Amygdala (tissue), 56 donors: ENCODE measurements around the gene BCO2.

Source experiments
- DNase-seq, 56 donors: peaks; one replicate each; lab custom pipeline; 2025; lab: John Stamatoyannopoulos, UW

The BCO2 gene

DNA sequence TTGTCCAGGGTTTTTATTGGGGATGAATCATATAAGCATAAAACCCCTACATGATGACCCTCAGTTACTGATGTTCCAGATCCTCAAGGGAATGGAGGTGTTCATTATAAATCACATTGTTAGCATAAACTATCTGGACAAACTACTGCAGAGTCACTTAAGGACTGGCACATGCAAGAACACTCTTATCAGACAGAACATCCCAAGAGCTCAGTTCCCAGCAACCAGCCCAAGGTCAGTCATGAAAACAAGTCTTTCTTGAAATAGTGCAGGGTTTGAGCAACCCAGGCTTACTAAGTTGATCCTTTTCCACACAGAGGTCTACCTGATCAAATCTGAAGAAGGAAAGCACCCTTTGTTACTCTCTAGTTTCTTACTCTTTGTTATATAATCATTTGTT lies 37.4 kb downstream of the BCO2 start:
- DNase-seq = no peak

DNA sequence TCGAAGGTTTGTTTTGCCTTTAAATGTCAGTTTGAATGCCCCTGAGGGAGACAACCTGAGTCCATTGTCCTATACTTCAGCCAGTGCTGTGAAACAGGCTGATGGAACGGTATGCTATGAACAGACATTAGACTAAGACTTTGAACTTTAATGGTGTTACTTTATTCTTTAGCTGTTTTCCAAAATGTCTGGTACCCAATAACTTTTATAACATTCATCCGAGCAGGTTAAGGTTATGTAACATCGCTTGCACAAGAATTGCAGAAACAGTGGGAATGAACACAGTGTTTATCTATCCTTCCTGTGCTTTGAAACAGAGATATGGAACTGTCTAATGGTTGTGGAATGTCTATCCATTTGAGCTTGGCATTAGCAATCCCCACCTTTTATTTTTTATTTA lies 38.4 kb downstream of the BCO2 start:
- DNase-seq = no peak

DNA sequence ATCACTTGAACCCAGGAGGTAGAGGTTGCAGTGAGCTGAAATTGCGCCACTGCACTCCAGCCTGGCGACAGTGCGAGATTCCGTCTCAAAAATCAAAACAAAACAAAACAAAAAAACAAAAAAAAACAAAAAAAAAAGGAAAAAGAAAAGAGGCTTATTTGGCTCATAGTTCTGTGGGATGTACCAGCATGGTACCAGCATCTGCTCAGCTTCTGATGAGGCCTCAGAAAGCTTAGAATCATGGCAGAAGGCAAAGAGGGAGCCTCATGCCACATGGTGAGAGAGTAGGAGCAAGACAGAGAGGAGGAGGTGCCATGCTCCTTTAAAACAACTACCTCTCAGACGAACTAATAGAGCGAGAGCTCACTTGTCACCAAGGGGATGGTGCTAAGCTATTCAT lies 40.3 kb downstream of the BCO2 start:
- DNase-seq = no peak

DNA sequence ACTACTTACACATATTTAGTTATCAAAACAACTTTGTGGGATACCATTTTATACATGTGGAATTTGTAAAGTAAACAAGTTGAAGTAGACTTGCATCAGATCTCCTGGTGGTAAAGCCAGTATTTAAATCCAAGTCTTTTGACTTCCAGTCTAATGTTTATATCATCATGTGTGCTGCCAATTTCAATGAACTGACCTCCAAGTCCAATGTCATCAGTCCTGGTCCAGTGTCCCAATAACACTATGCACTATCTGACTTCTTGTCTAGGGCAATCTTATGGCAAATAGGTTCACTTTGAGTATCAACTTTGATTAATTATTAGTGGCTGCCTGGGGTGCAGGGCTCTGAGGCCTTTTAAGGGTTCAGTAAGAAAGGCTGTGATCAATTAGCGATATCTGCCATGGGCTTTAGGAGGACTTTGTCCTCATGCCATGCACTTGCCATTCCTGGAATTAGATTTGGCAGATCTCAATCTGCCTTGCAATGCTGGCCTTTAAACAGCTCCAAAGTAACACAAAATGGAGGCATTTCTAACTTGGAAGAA lies 41.3 kb downstream of the BCO2 start:
- no peak for DNase-seq

DNA sequence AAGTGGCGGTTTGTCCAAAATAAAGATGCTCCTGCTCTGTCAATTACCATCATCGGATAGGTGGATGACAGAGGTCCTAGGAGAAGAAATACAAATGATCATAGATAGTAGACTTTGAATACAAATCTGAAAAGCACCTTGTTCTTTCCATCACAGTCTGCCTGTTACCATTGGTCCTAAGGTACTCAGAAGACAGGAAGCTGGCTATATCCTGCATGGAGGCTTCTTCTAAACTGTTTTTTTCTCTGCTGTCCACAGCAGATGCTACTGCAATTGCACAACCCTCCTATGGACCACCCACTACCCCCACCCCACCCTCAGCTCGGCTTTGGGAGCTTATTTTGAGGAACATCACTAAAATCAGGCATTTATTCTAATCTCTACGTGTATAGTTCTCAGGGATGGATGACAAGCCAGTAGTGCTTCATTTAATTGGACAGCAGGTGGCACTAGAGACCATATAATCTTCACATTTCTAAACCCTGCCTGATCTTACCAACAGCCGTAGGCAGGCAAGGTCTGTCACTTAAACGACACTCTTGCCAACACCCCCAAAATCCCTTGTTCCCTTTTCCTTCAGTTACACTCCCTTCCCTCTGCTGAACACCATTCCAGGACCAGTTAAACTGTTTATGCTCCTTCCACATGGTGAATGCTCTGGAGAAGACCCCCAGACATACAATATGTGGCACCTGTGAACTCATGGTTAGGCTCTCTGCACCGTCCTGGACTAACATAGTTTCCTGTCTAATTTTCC lies 44.3 kb downstream of the BCO2 start:
- DNase-seq = peak in 35 of 56 donors; percentile 1 to 80 (median 22)

DNA sequence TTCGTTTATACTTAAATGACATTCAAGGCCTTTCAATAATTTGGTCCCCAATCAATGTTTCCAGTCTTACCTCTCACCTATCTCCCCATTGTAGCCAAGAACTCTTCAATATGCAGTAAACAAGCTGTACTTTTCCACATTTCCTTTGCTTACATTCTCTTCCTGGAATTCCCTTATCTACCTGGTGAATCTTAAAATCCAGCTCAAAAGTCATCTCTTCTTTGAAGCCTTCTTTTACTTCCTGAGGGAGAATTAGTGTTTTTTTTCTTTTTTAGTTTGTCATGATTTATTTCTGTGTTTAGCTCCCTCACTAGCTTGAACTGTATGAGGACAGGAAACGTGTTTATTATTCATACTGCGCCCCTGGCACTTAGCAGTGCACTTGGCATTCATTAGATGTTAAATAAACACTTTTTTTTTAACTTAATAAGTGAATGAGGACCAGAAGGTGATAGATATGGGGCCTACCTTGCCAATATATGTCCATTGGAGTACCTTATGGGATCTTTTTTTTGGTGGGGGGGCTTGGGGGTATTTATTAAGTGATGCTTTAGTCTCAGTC lies 46.0 kb downstream of the BCO2 start:
- no peak for DNase-seq

DNA sequence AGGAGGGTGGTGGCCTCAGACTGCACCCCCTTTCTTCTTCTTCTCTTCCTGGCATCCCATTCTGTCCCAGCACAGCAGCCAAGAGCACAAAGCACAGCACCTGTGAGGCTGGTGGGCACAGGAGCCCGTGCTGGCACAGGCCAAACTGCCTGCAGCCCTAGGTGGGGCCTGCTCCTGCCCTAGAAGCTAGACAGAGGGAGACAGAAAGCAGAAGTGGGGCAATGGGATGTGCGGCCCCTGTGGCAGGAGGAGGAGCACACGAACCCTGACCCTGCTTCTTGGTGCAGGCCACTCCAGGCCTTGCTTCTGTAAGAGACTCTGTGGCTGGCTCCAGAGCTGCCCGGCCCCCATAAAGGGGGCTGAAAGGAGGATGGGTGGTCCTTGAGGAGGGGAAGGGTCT lies 47.0 kb downstream of the BCO2 start:
- no peak for DNase-seq

DNA sequence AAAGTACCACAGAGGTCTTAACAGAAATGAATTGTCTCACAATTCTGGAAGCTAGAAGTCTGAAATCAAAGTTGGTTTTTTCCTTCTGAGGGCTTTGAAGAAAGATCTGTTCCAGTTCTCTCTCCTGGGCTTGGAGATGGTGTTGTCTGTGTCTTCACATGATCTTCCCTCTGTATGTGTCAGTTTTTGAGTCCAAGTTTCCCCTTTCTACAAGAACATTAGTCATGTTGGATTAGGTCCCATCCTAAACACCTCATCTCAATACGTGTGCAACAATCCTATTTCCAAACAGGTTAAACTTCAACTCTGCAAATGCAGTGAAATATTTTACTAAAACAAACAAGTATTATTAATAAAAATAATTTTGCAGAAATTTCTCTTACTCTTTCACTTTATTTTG lies 47.8 kb downstream of the BCO2 start:
- no peak for DNase-seq

DNA sequence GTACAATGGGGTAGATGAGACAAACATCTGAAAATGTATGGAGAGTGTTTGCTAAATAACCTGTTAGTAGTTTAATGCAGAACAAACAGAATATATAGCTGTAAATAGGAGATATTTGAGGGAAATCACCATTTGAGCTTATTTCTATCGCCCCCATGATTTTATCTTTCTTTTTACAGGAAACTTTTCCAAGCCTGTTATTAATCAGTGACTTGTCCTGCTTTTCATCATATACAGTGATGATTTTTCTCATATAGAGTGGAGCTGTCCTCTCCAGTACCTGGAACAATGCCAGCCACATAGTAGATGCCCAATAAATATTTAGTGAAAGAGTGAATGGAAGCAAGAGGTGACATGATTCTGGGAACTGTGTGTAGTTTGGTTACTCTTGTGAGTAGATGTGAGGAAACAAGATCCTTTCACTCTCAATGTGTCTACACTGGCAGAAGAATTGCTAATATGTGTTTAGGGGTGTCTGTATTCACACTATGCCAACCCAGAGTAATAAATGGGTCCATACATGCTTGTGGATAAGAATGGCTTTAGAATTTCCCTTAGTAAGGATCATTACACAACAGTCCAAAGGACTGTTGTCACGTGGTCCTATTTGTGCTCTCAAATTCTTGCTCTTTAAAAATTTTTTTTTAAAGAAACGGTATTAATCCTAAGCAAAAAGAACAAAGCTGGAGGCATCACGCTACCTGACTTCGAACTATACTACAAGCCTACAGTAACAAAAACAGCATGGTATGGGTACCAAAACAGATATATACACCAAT lies 48.6 kb downstream of the BCO2 start:
- DNase-seq = no peak

DNA sequence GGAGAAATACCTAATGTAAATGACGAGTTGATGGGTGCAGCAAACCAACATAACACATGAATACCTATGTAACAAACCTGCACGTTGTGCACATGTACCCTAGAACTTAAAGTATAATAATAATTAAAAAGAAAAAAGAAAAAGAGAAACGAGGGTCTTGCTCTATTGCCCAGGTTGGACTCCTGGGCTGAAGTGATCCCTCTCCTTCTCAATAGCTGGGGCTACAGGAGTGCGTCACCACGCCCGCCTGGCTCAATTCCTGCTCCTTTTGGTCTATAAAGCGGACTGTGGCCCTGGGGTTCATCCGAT lies 50.4 kb downstream of the BCO2 start:
- DNase-seq = no peak

DNA sequence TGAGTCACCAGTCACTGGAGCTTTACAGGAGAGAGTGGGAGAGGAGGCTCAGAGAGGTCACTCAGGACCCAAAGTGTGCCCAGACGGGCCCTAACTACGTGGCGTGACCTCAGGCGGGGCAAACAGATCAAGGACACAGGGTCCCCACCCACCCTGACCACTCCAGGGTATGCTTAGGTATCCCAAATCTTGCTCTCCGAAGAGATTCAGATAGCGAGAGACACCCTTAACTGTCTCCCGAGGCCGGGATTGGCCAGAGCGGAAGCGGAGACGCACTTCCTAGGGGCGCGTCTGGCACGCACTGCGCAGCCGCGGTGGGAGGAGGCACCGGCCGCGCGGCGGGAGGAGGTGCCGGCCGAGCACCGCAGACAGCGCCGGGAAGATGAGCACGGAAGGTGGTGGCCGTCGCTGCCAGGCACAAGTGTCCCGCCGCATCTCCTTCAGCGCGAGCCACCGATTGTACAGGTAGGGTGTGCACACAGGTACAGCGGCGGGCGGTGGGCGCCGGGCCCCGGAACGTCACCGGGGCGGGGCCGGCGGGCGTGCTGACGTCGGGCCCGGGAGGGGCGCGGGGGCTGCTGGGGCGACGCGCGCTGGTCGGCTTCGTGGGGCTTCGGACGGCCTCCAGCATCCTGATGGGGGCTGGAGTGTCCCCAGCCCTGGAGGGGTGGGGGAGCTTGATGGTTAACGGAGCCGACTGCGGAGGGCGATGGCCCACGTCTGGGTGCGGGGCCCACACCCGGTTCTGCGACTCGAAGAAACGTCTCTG lies 50.9 kb downstream of the BCO2 start, which contains the start of gene PTS:
PTS (plus strand) TSS at position 367 of the 769 bp plus-strand sequence; CDS start at position 383, 16 bp downstream.
- peak; percentile 45 to 95 (median 84) for DNase-seq

DNA sequence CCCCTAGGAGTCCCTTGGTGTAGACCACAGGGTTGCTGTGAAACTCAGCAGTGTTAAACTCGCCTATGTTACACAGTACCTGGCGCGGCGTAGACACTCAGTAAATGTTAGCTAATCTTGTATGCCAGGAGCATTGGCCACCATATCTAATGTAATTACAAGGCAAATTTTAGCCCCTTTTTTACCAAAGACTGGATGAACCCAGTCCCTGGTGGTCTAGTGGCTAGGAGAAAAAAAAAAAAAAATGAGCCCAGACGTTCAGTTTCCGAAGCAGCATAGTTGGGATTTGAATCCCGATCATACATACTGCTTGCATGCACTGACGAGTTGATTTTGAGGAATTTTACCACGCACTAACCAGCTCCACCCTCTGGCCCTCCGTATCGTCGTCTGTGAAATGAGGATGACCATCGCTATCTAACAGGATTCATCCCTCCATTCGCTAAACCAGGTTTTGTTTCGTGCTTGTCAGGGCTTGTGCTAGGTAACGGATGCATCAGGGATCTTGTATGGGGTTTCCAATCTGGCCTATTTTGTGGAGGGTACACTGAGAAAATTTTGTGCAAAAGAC lies 51.6 kb downstream of the BCO2 start:
- DNase-seq = peak in 5 of 56 donors; percentile 6 to 41 (median 36)

DNA sequence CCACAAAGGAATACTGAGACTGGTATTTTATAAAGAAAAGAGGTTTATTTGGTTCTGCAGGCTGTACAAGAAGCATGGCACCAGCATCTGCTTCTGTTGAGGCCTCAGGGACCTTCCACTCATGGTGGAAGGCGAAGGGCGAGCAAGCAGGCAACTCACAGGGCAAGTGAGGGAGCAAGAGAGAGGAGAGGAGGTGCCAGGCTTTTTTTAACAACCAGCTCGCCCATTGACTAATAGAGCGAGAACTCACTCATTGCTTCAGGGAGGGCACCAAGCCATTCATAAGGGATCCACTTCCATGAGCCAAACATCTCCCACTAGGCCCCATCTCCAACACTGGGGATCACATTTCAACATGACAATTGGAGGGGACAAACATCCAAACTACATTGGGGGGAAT lies 52.2 kb downstream of the BCO2 start:
- no peak for DNase-seq

DNA sequence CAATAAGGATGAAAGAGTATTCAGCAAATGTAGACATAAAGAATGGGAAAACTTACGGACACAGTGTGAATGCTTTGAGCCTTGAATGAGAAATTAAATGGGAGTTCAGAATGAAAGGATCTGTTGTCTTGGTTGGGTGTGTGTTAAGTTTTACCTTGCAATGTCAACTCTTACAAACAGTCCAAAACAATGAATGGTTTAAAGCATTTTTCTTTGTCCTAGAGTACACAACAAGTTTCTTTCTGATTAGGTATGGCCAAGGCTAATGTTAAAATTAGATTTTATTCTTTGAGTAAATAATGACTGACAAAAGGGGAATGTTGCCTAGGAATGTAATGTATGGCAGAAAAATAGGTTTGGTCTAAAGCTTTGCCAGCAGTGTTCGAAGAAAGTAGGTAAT lies 53.4 kb downstream of the BCO2 start:
- DNase-seq = no peak

DNA sequence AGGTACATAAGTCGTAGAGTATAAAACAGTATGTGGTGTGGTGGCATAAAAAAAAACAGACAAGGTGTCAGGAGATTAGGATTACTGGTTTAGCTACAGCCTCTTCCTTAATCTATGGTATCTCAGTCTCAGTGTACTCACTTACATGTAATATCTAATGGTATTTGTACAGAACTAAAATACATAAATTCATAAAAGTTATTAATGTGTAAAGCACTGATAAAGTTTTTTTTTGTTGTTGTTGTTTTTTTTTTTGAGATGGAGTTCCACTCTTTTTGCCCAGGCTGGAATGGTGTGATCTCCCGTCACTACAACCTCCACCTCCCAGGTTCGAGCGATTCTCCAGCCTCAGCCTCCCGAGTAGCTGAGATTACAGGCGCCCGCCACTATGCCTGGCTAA lies 53.8 kb downstream of the BCO2 start:
- no peak for DNase-seq

DNA sequence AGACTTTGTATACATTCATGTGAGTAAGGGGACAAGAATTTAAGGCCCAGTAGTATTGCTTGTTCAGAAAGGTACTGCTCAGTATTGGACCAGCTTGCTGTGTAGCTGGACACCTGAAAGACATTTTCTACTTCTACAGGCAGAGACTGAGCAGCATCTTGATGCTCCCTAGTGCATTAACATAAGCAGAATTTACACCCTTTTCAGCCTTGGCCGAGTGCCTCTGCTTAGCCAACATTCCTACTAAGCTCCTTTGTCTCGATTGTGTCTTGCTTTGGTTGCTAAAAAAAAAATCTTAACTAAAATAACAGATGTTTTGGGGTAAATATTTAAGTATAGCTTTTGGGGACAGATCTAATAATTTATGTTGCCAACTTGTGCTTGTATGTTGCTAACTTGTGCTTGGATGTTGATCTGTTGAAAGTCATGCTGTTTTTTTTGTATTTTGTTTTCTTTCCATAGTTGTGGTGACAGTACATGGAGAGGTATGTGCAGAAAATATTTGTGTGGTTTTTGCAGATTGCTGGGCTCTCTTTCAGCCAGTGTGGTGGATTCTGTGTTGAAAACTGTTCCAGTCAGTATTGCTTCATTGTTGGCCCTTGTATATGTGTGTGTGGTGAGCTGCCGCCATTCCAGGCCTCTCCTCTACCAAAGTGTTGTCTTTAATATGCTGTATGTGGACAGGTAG lies 54.6 kb downstream of the BCO2 start:
- no peak for DNase-seq

DNA sequence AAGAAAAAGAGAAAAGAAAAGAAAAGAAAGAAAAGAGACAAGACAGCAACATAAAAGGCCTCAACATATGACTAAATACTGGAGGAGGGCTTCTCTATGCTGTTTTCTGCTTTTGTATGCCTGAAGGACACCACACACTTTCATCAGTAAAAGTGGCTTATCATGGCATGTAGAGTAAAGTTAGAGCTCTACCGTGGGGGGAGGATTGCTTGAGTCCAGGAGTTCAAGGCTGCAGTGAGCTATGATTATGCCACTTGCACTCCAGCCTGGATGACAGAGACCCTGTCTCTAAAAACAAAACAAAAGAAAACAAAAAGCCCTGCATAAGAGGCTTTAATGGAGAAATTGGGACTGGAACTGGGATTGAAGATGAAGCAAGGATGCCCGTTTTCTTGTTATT lies 56.6 kb downstream of the BCO2 start:
- no peak for DNase-seq

DNA sequence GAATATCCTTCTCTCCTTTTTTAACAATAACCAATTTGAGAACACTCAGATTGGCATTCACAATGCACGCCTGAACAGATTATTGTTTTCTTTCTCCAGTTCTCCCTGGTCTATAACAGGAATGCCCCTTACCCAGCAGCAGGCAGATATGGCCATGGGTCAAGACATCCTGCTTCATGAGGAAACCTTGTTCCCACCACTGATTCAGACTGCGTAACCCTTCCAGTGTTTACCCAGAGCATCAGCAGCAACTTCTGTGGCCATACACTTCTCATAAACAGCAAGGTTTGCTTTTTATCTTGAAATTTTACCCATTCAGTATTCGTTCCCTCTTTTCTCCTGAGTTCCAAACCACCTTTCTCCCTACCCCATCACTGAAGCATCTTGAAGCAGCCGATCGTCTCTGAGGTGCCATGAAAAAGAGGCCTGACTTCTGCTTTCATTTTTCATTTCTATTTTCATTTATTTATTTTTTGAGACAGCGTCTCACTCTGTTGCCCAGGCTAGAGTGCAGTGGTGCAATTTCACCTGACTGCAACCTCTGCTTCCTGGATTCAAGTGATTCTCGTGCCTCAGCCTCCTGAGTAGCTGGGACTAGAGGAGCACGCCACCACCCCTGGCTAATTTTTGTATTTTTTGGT lies 60.6 kb downstream of the BCO2 start:
- DNase-seq = no peak

DNA sequence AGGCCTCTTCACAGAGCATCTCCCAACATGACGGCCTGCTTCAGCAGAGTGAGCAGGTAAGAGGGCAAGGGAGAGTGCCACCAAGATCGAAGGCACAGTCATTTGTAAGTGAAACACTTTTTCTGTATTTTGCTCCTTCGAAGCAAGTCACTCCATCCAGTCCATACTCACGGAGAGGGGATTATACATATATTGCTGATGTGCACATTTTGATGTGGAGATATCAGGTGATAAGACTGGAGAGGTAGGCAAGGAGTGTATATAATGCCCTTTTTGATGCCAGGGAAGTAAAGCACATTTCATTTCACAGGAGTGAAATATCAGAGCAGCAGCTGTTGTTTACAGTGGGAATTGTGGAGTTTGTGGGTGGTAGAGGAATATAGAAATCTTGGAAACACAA lies 62.1 kb downstream of the BCO2 start:
- DNase-seq = no peak
